ENCODE data around the gene BROX. TPM values are rescaled to one million over a fixed set of nuclear protein-coding genes. Genes with fewer than 3 reads are reported as not detected.

The BROX gene
- total RNA-seq (38.6 and 39.7 TPM in 2 replicates), polyA plus RNA-seq (5.1 and 7.3 TPM in 2 replicates), polyA minus RNA-seq (5.2 and 6.9 TPM in 2 replicates), Bru-seq, nascent RNA (percentile 89 among the genes with signal in this experiment), BruChase-seq, experiment 1, labeled RNA remaining after a 6-hour chase (percentile 95 among the genes with signal in this experiment), BruChase-seq, experiment 2, labeled RNA remaining after a 2-hour chase (percentile 90 among the genes with signal in this experiment)
- polyA plus RNA-seq (2011; cell fraction: cytosol; rRNA removed), result 7.4 and 8.5 TPM in 2 replicates
- polyA plus RNA-seq (2011; cell fraction: nucleus; rRNA removed), result 8.5 and 10.6 TPM in 2 replicates
- 21.1 and 33.1 TPM in 2 replicates for polyA plus RNA-seq (2012)
- 13.4 TPM for polyA minus RNA-seq (2011; cell fraction: cytosol; rRNA and poly(A)+ RNA removed)
- 7.7 and 12.3 TPM in 2 replicates for polyA minus RNA-seq (2011; cell fraction: nucleus; rRNA and poly(A)+ RNA removed)
- long read RNA-seq, full-length matches to known transcripts, result 10 of 29 reads
- long read RNA-seq, partial matches to known transcripts, result 4 of 29 reads
- long read RNA-seq, other reads (novel, unspliced or antisense), result 15 of 29 reads

GRCh38 chr1:222712253-222713090 lies at the start of gene BROX, which contains the start of gene AIDA:
BROX (plus strand) TSS chr1:222712564; CDS start chr1:222715700, 3,136 bp downstream.
AIDA (minus strand) TSS chr1:222712491; CDS start chr1:222712317, 174 bp downstream.
- Histone ChIP-seq H3K4me3 (replicated peaks in 1 of 3; ENCODE audit: insufficient read depth in 1 of 3, low read depth in 1 of 3, low read length in 3 of 3) (peak within 1 kb of the TSS; percentile 54 to 98 (median 92)), H3K4me1 (ENCODE audit: control insufficient read depth, extremely low read depth, insufficient read depth, low read length) (peaks cover 14% of the 10 kb centered on the region), H3K9me1 (replicated peaks; ENCODE audit: control insufficient read depth, extremely low read depth, insufficient read depth, low read length) (no peaks in the 10 kb centered on the region), H3K4me2 (ENCODE audit: insufficient read depth, low read length) (peak within 1 kb of the TSS; percentile 93), H3K27me3 (ENCODE audit: control insufficient read depth in 2 of 2, insufficient read depth in 2 of 2, low read length in 2 of 2) (no peaks in the 10 kb centered on the region), H3K79me2 (ENCODE audit: control insufficient read depth, insufficient read depth, low read length) (peaks cover 49% of the 10 kb centered on the region), H3K9me3 (replicated peaks; ENCODE audit: control insufficient read depth, insufficient read depth, low read length) (no peaks in the 10 kb centered on the region), H4K20me1 (replicated peaks; ENCODE audit: control insufficient read depth, extremely low read depth, insufficient read depth, low read length) (no peaks in the 10 kb centered on the region), H3K27ac (ENCODE audit: insufficient read depth, low read depth, low read length) (peak within 1 kb of the TSS; percentile 90), H3K9ac (replicated peaks; ENCODE audit: extremely low read depth, insufficient read depth, low read length) (peak within 1 kb of the TSS; percentile 99), H2AFZ (ENCODE audit: low read depth, low read length) (peak within 1 kb of the TSS; percentile 83), H3K36me3 (ENCODE audit: control insufficient read depth in 2 of 2, extremely low read depth in 1 of 2, insufficient read depth in 2 of 2, low read length in 2 of 2) (peaks cover 0 to under 1% of the 10 kb centered on the region in 2 experiments)
- intact Hi-C loops (cut with micrococcal nuclease) (loop anchor here (1.0 to 10.0 kb wide), 4 partner anchors 68 to 369 kb away; no protein-coding TSS in a partner anchor), dilution Hi-C loops (cut with MboI; ENCODE audit: extremely low pct_ligation_motif_present, low sequenced_read_pairs) (no loop called here)
- TF ChIP-seq JUN (IDR thresholded peaks at IDR 0.05; ENCODE audit: borderline replicate concordance, insufficient read depth, insufficient read length, low read depth) (no peak), FOS (IDR thresholded peaks at IDR 0.05; ENCODE audit: borderline replicate concordance, insufficient read depth, low read length) (no peak), CTCF (IDR thresholded peaks at IDR 0.05; ENCODE audit: extremely low read depth in 1 of 2, insufficient read depth in 1 of 2, low read depth in 1 of 2, low read length in 2 of 2) (no peak), EZH2 (IDR thresholded peaks at IDR 0.05; ENCODE audit: borderline replicate concordance, low read depth, low read length, severe bottlenecking) (no peak), POLR2A (IDR thresholded peaks at IDR 0.05; ENCODE audit: low read depth, low read length) (no peak), POLR2AphosphoS5 (IDR thresholded peaks at IDR 0.05; ENCODE audit: insufficient read depth, low read depth, low read length) (peak; percentile 55), MAX (IDR thresholded peaks at IDR 0.05; ENCODE audit: insufficient read depth, insufficient read length) (peak; percentile 62), GATA2 (IDR thresholded peaks at IDR 0.05; ENCODE audit: insufficient read depth, insufficient read length, low read depth, low read length) (no peak)
- ChIA-PET POLR2A (interaction anchor here (0.6 kb wide), 1 partner anchor 431 kb away, joined by 7 read pairs; the partner anchor contains the start of gene TLR5), CTCF (interaction anchor here (1.0 to 2.2 kb wide), 7 partner anchors 73 to 411 kb away, joined by 3 to 6 read pairs (median 4); no protein-coding TSS in a partner anchor)
- TSS peak; percentile 61 for BruUV-seq (replicated peaks)
- peak; percentile 50 for FAIRE-seq
- DNase-seq (ENCODE audit: low read depth, low spot score), result peak; percentile 84

All from endothelial cell of umbilical vein (primary cell).